Measurements from ENCODE around the gene NHSL2.
A peak's percentile ranks its signal among the peaks of the same experiment; 100 is the strongest.

The NHSL2 gene

GRCh38 chrX:71990518-71990917 lies 79.9 kb downstream of the NHSL2 start:
- no peak for DNase-seq (ENCODE audit: low spot score)

GRCh38 chrX:71991164-71991563 lies 80.5 kb downstream of the NHSL2 start:
- no peak for DNase-seq (ENCODE audit: low spot score)

- DNase-seq (ENCODE audit: low spot score): no peak
These were observed 82.1 kb downstream of the NHSL2 start for GRCh38 chrX:71992711-71993110.

GRCh38 chrX:71993371-71993770 lies 82.7 kb downstream of the NHSL2 start:
- no peak for DNase-seq (ENCODE audit: low spot score)

- no peak for DNase-seq (ENCODE audit: low spot score)
These were observed 84.0 kb downstream of the NHSL2 start for GRCh38 chrX:71994601-71995000.

GRCh38 chrX:71995122-71995521 lies 84.5 kb downstream of the NHSL2 start:
- DNase-seq (ENCODE audit: low spot score): no peak

GRCh38 chrX:71996136-71996535 lies 85.5 kb downstream of the NHSL2 start:
- no peak for DNase-seq (ENCODE audit: low spot score)

- DNase-seq (ENCODE audit: low spot score): peak; percentile 49
These were observed 86.2 kb downstream of the NHSL2 start for GRCh38 chrX:71996826-71997225.

- DNase-seq (ENCODE audit: low spot score): no peak
These were observed 86.7 kb downstream of the NHSL2 start for GRCh38 chrX:71997320-71997719.

- peak; percentile 38 for DNase-seq (ENCODE audit: low spot score)
These were observed 88.3 kb downstream of the NHSL2 start for GRCh38 chrX:71998836-71999509.

GRCh38 chrX:71999535-71999934 lies 88.9 kb downstream of the NHSL2 start:
- no peak for DNase-seq (ENCODE audit: low spot score)

- DNase-seq (ENCODE audit: low spot score): no peak
These were observed 90.8 kb downstream of the NHSL2 start for GRCh38 chrX:72001471-72001870.

GRCh38 chrX:72001906-72002305 lies 91.3 kb downstream of the NHSL2 start:
- DNase-seq (ENCODE audit: low spot score): no peak

GRCh38 chrX:72002875-72003274 lies 92.2 kb downstream of the NHSL2 start:
- DNase-seq (ENCODE audit: low spot score): no peak

GRCh38 chrX:72003811-72004750 lies 93.4 kb downstream of the NHSL2 start:
- DNase-seq (ENCODE audit: low spot score): no peak

GRCh38 chrX:72005046-72005445 lies 94.4 kb downstream of the NHSL2 start:
- DNase-seq (ENCODE audit: low spot score): no peak

GRCh38 chrX:72006461-72006860 lies 95.8 kb downstream of the NHSL2 start:
- no peak for DNase-seq (ENCODE audit: low spot score)

- DNase-seq (ENCODE audit: low spot score): no peak
These were observed 99.1 kb downstream of the NHSL2 start for GRCh38 chrX:72009731-72010130.

- DNase-seq (ENCODE audit: low spot score): no peak
These were observed 101.1 kb downstream of the NHSL2 start for GRCh38 chrX:72011734-72012133.

GRCh38 chrX:72015383-72015782 lies 104.7 kb downstream of the NHSL2 start:
- no peak for DNase-seq (ENCODE audit: low spot score)

- no peak for DNase-seq (ENCODE audit: low spot score)
These were observed 106.5 kb downstream of the NHSL2 start for GRCh38 chrX:72016881-72017783.
